Measurements from ENCODE around the gene NOXA1.

Gene NOXA1

DNA sequence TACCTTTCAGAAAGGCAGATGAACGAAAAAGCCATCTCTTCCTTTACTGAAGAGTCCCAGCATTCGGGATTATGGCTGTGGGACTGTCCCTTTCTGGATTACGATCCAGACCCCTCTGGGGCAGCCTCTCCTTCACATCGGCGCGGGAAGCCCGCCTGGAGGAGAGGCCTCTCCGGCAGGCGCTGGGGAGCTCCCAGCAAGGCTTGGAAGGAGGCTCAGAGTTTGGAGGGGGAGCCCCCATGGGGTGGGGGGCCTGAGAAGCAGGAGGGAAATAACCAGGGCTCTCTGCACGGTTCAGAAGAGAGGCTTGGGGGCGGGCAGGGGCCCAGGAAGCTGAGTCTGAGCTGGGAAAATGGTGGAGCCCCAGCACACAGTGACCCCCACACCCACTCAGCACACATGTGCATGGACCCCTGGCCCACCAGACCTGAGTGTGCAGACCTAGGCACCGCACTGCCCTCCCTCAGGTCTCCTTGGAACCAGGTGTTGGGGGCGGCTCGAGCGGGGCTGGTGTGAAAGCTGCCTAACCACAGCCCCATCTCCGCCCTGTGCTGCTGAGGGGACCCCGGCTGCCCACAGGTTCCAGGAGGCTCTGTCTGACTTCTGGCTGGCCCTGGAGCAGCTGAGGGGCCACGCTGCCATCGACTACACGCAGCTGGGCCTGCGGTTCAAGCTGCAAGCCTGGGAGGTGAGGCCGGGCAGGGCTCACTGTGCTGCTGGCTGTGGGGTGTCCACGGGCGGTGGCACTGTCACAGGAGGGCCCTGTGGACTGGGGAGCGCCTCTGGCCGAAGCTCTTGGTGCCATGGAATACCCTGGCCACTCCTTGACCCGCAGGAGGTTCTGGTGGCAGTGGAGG is 4.5 kb downstream of the NOXA1 start:
- DNase-seq: no peak

DNA sequence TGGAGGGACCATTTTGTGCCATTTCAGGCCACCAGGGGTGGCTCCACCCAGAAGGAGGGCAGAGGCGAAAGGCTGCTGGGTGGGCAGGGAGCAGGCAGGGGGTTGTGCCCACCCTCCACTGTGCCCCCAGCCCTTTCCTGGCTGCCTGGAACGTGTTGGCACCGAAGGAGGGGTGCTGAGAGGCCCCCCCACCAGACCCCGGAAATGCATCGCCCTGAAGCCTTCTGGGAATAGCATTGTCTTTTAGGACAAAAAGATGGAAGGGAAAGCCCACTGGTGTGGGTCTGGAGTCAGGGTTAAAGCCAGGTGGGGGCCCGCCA is 5.1 kb downstream of the NOXA1 start:
- DNase-seq: no peak

DNA sequence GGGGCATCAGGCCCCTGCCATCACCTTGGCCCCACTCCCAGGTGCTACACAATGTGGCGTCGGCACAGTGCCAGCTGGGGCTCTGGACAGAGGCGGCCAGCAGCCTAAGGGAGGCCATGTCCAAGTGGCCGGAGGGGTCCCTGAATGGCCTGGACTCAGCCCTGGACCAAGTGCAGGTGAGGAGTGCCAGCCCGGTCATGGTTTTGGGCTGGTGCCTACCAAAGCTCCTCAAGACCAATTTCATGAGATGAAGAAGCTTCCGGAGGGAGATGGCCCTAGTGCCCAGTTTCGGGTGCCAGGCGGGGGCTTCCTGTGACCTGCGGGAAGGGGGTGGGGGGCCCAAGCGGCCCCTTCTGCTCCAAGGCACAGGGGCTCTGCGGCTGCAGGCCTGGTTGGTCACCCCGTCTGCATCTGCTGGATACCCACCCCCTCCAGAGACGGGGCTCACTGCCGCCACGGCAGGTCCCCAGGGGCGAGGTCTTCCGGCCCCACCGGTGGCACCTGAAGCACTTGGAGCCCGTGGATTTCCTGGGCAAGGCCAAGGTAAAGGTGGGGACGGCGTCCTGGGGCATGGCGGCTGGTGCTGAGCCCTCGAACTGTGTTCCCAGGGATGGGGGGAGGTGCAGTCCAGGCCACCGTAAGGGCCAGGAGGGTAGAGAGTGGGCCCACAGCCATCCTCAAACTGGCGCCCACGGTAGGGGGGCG is 5.8 kb downstream of the NOXA1 start:
- DNase-seq: no peak

DNA sequence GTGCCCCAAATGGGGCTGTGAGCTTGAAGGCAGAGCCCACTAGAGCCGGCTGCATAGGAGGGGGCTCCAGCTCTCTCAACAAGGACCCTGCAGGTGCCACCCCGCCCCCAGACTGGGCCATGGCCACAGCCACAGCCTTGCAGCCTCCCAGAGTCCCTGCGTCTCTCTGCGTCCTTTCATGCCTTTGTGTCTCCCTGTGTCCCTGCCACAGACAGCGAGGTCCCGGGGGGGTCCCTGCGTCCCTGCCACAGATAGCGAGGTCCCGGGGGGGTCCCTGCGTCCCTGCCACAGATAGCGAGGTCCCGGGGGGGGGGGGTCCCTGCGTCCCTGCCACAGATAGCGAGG is 6.3 kb downstream of the NOXA1 start:
- DNase-seq: no peak

DNA sequence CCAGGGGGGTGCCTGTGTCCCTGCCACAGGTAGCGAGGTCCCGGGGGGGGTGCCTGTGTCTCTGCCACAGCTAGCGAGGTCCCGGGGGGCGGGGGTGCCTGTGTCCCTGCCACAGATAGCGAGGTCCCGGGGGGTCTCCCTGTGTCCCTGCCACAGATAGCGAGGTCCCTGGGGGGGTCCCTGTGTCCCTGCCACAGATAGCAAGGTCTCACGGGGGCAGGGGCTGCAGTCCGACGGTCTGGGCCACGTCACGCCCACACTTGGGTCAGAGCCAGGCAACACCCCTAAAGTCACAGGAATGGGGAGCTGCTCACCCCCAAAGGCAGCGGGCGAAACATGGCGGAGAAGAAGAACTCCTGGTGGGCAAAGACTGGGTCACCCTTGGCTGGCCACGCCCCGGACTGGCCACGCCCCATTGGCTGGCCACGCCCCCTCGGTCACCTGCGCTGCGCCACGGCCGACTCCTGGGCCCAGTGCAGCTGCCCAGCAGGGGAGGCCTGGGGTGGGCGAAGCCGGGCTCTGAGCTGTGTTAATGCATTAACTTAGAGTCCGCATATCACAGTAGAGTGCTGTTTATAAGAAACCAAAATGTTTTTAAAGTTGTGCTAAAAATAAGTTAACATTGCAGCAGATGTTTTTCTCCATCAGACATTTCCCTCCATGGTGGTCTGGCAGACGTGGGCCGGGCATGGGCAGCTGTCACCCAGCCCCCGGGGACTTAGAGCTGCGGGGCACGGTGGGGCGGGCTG is 7.0 kb downstream of the NOXA1 start:
- no peak for DNase-seq

DNA sequence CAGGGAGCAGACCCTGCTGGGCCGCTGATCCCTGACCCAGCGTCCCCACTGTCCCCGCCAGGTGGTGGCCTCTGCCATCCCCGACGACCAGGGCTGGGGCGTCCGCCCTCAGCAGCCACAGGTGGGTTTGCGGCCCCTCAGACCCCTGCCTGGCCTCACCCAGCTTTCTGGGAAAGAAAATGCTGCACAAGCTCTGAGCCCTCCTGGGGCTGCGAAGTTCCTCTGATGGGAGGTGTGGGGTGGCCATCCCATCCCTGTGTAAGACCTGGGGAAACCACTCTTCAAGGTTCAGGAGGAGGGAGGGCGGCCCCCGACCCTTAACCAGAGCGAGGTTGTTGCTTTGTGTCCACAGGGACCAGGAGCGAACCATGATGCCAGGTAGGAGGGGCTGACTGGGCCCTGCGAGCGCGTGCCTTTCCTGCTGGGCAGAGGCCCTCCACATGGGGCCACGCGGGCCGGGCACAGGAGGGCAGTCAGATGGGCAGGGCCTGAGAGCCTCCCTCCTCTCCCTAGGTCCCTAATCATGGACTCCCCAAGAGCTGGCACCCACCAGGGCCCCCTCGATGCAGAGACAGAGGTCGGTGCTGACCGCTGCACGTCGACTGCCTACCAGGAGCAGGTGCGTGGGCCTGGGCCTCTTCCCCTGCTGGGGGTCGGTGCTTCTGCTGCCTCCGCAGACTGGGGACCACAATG is 7.7 kb downstream of the NOXA1 start:
- no peak for DNase-seq

DNA sequence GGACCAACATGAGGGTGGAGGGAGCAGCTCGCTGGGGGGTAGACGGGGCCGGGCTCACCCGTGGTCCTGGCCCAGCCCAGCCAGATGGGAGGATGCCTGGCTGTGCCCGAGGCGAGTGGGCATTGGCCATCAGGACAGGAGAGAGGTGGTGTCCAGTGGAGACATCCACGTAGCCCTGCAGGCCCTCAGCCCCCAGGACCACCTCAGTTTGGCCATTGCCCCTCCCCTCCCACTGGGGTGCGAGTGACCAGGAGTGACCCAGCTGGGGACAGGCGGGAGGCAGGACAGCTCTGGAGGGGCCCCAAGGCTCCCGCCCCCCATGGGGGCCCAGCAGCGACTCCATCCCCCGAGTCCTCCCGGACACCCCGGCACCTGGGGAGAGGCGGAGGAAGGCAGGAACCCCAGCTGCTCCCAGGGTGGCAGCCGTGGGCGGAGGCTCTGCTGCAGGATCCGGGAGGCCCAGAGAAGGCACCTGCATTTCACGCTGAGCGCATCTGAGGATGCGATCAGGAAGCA is 8.3 kb downstream of the NOXA1 start:
- DNase-seq: no peak

DNA sequence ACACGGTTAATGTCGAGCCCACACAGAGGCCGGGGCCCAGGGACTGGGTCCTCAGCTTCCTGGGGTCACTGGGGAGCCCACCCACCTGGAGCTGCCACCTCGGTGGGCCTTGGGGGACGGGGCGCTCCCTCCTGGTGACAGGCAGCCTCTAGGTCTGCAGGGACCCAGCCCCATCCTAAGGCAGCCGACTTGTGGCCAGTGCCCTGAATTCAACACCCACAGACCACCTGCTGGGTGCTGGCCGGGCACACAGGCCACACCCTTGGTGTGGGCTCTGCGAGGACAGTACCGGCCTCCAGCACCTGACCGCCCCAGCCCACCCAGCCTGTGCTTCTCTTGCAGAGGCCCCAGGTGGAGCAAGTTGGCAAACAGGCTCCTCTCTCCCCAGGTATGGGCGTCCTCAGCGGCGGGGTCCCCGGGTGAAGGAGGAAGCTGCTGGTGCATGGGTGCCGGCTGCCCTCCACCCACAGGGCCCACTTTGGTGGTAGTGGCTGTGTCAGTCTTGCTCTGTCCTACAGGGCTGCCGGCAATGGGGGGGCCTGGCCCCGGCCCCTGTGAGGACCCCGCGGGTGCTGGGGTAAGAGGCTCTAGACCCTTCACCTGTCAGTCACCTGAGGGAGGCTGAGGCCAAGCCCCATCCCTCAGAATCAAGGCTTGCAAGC is 9.6 kb downstream of the NOXA1 start:
- DNase-seq: no peak

DNA sequence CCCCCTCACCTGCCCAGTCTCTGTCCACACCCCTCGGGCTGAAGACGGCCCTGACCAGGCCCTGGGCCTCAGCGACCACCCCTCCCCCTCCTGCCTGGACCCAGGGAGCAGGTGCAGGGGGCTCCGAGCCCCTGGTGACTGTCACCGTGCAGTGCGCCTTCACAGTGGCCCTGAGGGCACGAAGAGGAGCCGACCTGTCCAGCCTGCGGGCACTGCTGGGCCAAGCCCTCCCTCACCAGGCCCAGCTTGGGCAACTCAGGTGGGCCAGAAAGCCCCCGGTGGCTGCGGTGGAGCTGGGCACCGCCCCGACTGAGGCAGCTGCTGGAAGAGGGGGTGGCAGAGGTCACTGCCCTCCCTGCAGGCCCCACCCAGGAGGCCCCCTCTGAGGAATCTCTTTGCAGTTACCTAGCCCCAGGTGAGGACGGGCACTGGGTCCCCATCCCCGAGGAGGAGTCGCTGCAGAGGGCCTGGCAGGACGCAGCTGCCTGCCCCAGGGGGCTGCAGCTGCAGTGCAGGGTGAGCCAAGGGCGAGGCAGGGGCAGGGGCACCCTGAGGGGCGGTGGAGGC is 10.2 kb downstream of the NOXA1 start:
- DNase-seq: no peak

DNA sequence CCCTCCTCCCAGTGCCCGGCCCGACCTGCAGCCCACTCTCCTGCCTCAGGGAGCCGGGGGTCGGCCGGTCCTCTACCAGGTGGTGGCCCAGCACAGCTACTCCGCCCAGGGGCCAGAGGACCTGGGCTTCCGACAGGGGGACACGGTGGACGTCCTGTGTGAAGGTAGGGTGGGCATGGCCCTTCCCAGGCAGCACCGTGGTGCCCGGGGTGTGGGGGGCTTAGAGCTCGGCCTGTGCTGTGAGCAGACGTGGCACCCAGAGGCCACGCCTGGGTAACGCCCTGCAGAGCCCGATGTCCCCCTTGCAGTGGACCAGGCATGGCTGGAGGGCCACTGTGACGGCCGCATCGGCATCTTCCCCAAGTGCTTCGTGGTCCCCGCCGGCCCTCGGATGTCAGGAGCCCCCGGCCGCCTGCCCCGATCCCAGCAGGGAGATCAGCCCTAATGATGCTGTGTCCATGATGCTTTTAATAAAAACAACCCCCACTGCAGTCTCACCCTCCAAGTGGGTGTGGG is 10.8 kb downstream of the NOXA1 start:
- no peak for DNase-seq

DNA sequence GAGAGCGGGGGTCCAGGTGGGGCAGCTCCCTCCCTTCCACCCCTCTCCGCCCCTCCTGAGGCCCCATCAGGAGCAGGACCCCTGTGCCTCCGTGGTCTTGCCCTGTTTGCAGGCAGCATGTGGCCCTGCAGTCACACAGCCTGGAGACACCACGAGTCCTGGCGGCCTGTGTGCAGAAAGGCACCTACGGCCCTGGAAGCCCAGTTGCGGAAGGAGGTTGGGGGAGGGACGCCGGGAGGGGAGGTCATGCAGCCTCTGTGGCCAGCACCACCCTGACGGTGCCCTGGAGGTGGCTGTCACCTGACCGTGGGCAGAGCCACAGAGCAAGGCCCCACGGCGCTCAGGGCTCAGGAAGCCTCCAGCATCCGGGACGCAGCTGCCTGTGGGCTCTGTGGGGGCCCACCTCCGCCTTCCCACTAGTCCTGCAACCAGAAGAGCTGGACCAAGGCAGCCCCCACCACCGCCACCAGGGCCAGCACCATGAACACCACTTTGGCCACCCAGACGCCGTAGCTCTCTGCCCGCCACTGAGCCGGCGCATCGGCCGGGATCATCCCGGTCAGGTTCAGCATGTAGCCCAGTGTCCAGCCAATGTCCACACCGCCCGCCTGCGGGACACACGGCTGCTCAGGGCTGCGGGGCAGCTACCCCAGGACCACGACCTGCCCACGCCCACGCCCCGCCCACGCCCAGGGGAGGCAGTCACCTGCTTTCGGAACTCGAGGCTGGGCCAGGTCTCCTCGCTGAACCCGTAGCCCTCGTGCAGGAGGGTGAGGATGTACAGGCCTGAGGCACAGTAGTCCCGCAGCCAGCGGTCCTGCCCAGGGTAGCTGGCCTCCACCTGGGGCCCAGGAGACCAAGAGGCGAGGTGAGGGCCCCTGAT is 11.5 kb downstream of the NOXA1 start:
- DNase-seq: no peak

DNA sequence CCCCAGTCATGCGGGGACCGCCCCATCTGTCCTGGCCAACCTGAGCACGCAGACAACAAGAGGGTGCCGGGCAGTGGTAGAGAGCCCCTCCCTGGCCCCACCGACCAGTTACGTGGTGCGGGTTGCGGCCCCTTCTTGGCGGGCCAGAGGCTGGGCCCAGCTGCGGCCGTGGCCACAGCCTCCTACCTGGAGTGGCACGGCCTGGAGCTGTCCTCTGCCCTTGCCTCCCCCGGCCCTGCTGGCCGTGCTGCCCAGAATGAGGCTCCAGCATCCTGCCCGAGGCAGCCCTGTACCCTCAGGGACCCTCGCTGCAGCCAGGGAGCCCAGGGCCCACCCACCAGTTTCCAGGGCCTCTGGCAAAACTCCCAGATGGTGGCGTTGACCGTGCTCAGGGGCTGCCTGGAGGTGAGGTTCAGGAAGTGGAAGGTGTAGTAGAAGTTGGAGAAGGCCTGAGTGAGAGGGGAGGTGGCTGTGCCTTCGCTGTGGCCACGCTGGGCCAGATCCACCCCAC is 12.2 kb downstream of the NOXA1 start:
- DNase-seq: no peak

DNA sequence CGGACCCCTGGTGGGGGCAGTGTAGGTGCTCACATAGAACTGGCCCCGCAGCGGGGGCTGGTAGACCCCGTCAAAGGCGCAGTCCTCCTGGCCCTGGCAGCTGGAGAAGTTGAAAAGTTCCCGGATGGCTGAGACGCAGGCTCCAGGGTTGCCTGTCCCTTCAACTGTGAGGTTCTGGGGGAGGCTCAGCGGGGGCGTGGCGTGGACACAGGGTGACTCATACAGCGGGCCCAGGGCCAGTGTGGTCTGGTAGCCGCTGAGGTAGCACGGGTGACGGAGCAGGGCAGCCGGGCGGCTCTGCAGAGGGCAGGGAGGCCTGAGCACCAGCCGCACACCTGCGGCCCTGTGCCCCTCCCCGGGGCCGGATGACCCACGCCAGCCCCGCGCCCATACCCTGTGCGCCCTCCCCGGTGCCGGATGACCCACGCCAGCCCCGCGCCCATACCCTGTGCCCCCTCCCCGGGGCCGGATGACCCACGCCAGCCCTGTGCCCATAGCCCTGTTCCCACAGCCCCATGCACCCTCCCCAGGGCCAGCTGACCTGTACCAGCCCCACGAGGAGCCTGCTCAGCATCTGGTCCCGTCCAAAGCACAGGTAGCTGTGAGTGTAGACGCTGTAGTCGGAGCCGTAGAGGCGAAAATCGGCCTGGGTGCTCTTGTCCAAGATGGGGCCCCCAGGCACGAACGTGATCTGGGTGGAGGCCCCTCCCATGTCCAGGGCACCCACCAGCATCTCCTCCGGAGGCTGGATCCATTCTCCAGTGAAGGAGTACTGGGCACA is 13.0 kb downstream of the NOXA1 start:
- no peak for DNase-seq

DNA sequence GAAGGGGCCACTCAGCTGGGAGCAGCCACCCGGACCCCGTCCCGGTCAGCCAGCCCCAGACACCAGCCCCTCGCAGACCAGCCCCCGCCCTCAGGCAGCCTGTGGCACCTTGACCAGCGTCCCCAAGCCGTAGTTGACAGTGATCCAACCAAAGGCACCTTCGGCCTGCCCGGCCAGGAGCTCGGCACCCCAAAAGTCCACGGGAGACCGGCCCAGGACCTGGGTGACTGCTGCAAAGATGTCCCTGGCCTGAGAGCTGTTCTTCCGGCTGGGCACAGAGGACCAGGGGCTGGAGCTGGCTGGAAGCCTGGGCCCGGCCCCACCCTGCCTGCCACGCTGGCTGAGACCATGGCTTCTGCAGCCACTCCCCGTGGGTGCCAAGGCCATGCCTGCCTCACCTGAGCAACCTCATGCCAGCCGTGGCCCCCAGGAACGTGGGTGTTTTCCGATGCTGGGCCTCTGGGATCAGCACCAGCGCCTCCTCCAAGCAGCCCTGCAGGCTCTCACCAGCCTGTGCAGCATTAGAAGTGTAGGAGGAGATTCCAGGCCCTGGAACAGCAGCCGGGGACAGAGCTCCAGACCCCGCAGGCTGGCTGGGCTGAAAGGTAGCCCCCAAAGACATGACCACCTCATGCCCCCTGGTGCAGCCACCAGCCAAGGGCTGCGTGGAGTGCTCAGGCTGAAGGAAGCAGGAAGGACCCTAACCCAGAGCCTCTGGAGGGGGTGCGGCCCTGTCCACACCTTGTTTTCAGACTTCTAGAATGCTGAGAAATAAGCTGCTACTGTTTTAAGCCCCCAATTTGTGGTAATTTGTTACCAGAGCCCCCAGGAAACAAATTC is 13.8 kb downstream of the NOXA1 start:
- no peak for DNase-seq

DNA sequence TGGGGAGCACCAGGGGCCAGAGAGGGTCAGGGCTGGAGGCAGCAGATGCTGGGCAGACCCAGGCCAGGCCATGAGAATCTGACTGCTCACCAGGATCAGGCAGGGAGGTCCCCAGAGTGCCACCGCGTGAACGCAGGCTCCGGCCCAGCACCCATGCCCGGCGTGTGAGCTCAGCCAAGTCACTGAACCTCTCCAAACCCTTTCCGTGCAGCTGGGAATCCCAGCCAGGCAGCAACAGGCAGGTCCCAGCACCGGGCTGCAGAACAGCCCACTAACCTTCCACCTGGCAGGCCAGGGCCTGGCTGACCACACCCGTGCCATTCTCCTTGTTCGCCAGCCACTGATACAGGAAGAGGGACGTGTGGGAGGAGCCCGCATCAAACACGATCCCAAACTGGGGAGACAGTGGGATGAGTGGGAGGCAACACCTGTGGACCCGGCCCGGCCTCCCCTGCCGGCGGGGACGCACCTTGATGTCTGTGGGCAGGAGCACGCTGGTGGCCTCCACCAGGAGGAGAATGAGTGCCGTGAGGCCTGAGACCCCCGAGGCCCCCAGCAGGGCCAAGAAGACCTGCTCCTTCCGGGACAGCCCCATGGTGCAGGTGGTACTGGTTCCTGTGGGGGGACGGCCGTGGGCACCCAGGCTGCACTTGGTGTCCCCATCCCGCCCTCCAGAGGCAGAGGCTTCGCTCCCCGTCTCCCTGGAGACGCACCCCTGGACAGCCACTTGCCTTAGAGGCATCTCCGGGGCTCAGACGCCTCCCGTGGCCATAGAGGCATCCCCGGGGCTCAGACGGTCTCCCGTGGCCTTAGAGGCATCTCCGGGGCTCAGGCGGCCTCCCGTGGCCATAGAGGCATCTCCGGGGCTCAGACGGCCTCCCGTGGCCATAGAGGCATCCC is 14.7 kb downstream of the NOXA1 start:
- no peak for DNase-seq

DNA sequence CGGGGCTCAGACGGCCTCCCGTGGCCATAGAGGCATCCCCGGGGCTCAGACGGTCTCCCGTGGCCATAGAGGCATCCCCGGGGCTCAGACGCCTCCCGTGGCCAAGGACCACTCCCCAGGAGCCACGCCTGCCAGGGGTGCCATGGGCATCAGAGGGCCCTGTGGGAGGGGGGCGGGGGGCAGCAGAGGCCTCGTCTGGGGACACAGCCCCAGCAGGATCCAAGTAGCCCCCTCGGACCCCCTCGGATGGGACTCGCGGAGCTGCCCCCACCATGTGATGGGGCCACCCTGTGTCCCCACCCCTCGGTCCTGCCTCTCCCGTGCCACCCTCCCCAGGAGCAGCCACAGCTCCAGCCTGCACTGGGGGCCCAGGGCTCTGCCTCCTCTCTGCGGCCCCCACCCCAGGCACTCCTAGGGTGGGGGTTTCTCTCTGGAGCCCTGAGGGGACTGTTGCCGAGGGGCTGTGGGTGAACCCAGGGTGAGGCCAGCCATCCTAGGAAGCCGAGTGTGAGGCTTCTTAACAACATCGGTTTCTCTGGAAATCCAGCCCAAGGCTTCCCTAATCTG is 15.5 kb downstream of the NOXA1 start:
- DNase-seq: no peak

DNA sequence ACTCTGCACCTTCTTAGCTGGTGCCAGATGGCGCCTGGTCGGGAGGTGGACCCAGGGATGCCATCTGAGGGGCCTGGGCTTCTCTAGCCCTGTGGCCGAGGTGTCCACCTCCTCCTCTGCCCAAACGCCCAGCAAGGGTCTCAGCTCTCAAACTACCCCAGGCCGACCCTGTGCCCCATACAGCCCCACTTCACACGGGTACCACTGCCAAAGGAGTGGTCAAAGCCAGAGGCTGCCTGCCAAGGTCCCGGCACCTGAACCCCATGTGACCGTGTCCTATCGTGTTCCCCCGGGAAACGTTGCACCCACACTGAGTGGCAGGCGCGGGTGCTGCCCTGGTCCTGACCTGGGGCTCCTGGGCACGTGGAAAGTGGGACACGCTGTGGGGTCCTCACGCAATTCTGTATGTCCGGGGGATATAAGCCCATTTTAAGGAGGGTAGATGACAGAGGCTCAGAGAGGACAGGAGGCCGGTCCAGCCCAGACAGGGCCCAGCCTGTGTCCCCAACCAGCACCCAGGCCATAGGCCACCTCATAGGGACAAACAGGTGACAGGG is 16.0 kb downstream of the NOXA1 start:
- DNase-seq: no peak

Measured in activated CD4-positive, alpha-beta T cell treated with anti-CD3 and anti-CD28 coated beads for 4 hours (primary cell).